ENCODE results near the gene PDE7B. TPM values are rescaled to one million over a fixed set of nuclear protein-coding genes. Genes with fewer than 3 reads are reported as not detected.
A peak's percentile ranks its signal among the peaks of the same experiment; 100 is the strongest.

PDE7B gene
- total RNA-seq, 1 donor, result 25.3 TPM

- Histone ChIP-seq H3K4me2 (ENCODE audit: insufficient read depth, low read length) (peak overlapping the region; percentile 22), H3K4me1 (ENCODE audit: insufficient read depth, low read length) (peaks cover 18% of the 10 kb centered on the region), H3K27ac (ENCODE audit: low read depth, low read length) (peak overlapping the region; percentile 64), H3K36me3 (ENCODE audit: insufficient read depth, low read length) (peaks cover 11% of the 10 kb centered on the region), H3K79me2 (ENCODE audit: insufficient read depth, low read length) (peaks cover 84% of the 10 kb centered on the region), H3K9me3 (ENCODE audit: low read depth, low read length) (no peaks in the 10 kb centered on the region), H4K20me1 (ENCODE audit: insufficient read depth, low read length) (no peaks in the 10 kb centered on the region), H2AFZ (ENCODE audit: low read length) (peak overlapping the region; percentile 48), H3K27me3 (ENCODE audit: insufficient read depth, low read length) (no peaks in the 10 kb centered on the region), H3K4me3 (ENCODE audit: insufficient read depth, low read length) (no peak overlapping the region)
- DNase-seq (ENCODE audit: insufficient read length, low spot score, missing footprints), result no peak
- TF ChIP-seq, protein P1, sequence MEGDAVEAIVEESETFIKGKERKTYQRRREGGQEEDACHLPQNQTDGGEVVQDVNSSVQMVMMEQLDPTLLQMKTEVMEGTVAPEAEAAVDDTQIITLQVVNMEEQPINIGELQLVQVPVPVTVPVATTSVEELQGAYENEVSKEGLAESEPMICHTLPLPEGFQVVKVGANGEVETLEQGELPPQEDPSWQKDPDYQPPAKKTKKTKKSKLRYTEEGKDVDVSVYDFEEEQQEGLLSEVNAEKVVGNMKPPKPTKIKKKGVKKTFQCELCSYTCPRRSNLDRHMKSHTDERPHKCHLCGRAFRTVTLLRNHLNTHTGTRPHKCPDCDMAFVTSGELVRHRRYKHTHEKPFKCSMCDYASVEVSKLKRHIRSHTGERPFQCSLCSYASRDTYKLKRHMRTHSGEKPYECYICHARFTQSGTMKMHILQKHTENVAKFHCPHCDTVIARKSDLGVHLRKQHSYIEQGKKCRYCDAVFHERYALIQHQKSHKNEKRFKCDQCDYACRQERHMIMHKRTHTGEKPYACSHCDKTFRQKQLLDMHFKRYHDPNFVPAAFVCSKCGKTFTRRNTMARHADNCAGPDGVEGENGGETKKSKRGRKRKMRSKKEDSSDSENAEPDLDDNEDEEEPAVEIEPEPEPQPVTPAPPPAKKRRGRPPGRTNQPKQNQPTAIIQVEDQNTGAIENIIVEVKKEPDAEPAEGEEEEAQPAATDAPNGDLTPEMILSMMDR (IDR thresholded peaks at IDR 0.05; ENCODE audit: extremely low read depth, low read depth, low read length), result no peak
Observed at GRCh38 chr6:136050475-136050874, 199.0 kb downstream of the PDE7B start.

DNA sequence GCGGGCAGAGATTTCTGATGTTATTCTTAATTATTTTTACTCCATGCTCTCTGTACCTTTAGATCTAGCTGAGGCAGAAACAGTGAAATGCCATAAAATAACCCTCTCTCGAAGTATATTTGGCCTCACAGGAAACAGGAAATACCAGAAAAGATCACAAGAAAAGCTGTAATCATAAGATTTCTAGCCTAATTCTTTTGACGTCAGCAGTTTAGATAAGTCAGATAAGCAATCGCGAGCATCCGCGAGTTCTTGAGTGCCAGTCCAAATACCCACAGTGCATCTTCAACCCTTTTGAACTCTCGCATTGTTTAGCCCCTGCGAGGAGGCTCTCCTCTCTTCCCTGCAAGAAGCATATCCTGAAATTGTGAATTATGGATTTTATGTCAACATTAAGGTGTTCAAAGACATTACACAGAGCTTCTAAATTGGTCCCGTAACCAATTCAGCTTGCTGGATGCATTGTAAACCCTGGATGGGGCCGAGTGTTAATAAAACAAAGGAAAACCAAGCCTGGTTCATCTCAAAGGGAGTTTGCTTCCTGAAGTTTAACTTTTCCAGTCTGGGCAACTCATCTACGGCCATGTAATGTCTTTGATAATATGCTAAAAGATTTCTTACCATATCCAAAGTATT, 199.8 kb downstream of the PDE7B start:
- Histone ChIP-seq H3K4me3 (ENCODE audit: insufficient read depth, low read length) (no peak overlapping the region), H3K4me2 (ENCODE audit: insufficient read depth, low read length) (peak overlapping the region; percentile 22), H3K4me1 (ENCODE audit: insufficient read depth, low read length) (peaks cover 18% of the 10 kb centered on the region), H4K20me1 (ENCODE audit: insufficient read depth, low read length) (no peaks in the 10 kb centered on the region), H3K27me3 (ENCODE audit: insufficient read depth, low read length) (no peaks in the 10 kb centered on the region), H3K9me3 (ENCODE audit: low read depth, low read length) (no peaks in the 10 kb centered on the region), H3K36me3 (ENCODE audit: insufficient read depth, low read length) (peaks cover 9% of the 10 kb centered on the region), H3K27ac (ENCODE audit: low read depth, low read length) (peak overlapping the region; percentile 64), H2AFZ (ENCODE audit: low read length) (peak overlapping the region; percentile 30), H3K79me2 (ENCODE audit: insufficient read depth, low read length) (peaks cover 84% of the 10 kb centered on the region)
- TF ChIP-seq, protein P1 (IDR thresholded peaks at IDR 0.05; ENCODE audit: extremely low read depth, low read depth, low read length), result no peak
- DNase-seq (ENCODE audit: insufficient read length, low spot score, missing footprints), result no peak

DNA sequence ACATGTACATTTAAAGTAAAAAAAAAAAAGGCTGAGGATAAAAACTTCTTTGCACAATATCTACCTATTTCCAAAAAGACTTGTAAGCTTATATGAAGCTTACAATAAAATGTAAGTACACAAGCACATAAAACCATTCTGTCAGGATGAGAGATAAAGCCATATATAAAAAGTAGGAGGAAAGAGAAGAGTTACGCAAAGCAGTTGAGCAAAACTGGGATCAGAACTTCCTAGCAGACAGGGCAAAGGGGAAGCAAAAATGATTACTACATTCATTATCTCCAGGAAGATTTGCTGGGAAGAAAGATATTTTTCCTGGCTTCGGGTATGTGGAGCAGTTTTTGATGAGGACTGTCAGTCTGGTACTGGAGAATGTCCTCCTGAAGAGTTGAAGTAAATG, 200.5 kb downstream of the PDE7B start:
- Histone ChIP-seq H3K79me2 (ENCODE audit: insufficient read depth, low read length) (peaks cover 82% of the 10 kb centered on the region), H3K27ac (ENCODE audit: low read depth, low read length) (no peak overlapping the region), H2AFZ (ENCODE audit: low read length) (no peak overlapping the region), H3K4me2 (ENCODE audit: insufficient read depth, low read length) (no peak overlapping the region), H3K36me3 (ENCODE audit: insufficient read depth, low read length) (peaks cover 4% of the 10 kb centered on the region), H4K20me1 (ENCODE audit: insufficient read depth, low read length) (no peaks in the 10 kb centered on the region), H3K4me1 (ENCODE audit: insufficient read depth, low read length) (peaks cover 18% of the 10 kb centered on the region), H3K27me3 (ENCODE audit: insufficient read depth, low read length) (no peaks in the 10 kb centered on the region), H3K4me3 (ENCODE audit: insufficient read depth, low read length) (no peak overlapping the region), H3K9me3 (ENCODE audit: low read depth, low read length) (no peaks in the 10 kb centered on the region)
- TF ChIP-seq, protein P1 (IDR thresholded peaks at IDR 0.05; ENCODE audit: extremely low read depth, low read depth, low read length), result no peak
- DNase-seq (ENCODE audit: insufficient read length, low spot score, missing footprints), result no peak

- H3K79me2 ChIP-seq (ENCODE audit: insufficient read depth, low read length), result peaks cover 85% of the 10 kb centered on the region
- DNase-seq (ENCODE audit: insufficient read length, low spot score, missing footprints), result peak; percentile 15
Observed at GRCh38 chr6:136058852-136059251, 207.4 kb downstream of the PDE7B start.

More at GRCh38 chr6:136058852-136059251, 207.4 kb downstream of the PDE7B start:
- no peaks in the 10 kb centered on the region for H3K27me3 ChIP-seq (ENCODE audit: insufficient read depth, low read length)
- H3K9me3 ChIP-seq (ENCODE audit: low read depth, low read length), result no peaks in the 10 kb centered on the region
- H3K4me2 ChIP-seq (ENCODE audit: insufficient read depth, low read length), result no peak overlapping the region
- H4K20me1 ChIP-seq (ENCODE audit: insufficient read depth, low read length), result no peaks in the 10 kb centered on the region
- no peak overlapping the region for H3K27ac ChIP-seq (ENCODE audit: low read depth, low read length)
- peaks cover 24% of the 10 kb centered on the region for H3K4me1 ChIP-seq (ENCODE audit: insufficient read depth, low read length)
- TF ChIP-seq, protein P1 (IDR thresholded peaks at IDR 0.05; ENCODE audit: extremely low read depth, low read depth, low read length), result no peak
- no peaks in the 10 kb centered on the region for H3K36me3 ChIP-seq (ENCODE audit: insufficient read depth, low read length)
- H2AFZ ChIP-seq (ENCODE audit: low read length), result no peak overlapping the region
- no peak overlapping the region for H3K4me3 ChIP-seq (ENCODE audit: insufficient read depth, low read length)

Data from osteoblast (primary cell).